ENCODE measurements around the gene TRIO. TPM values are rescaled to one million over a fixed set of nuclear protein-coding genes. Genes with fewer than 3 reads are reported as not detected.

The TRIO gene
- total RNA-seq, 3 donors from 2014 or later (not counting 1 experiment from before 2014, with no cell fraction given), result 84.6 to 136 (median 94.3) TPM

- H3K27ac ChIP-seq (ENCODE audit: low read length), result no peak overlapping the region
- no peaks in the 10 kb centered on the region for H3K27me3 ChIP-seq (ENCODE audit: control insufficient read depth, insufficient read depth, low read length)
- H3K9me3 ChIP-seq (ENCODE audit: control insufficient read depth, insufficient read depth, low read length), result no peaks in the 10 kb centered on the region
- Mint-ChIP-seq H3K27ac (no peak overlapping the region), H3K27me3 (ENCODE audit: low read depth in 2 of 2) (no peaks in the 10 kb centered on the region), H3K9me3 (no peaks in the 10 kb centered on the region), H3K4me1 (no peaks in the 10 kb centered on the region), H3K4me3 (no peak overlapping the region), H3K36me3 (no peaks in the 10 kb centered on the region)
- ATAC-seq, result no peak
- no peaks in the 10 kb centered on the region for H3K4me1 ChIP-seq (ENCODE audit: control insufficient read depth, insufficient read depth, low read length)
- 91% methylated on average over 27 of the region's 27 CpGs for whole genome bisulfite sequencing (ENCODE audit: insufficient coverage)
- H3K36me3 ChIP-seq (ENCODE audit: control insufficient read depth, insufficient read depth, low read length), result peaks cover 14% of the 10 kb centered on the region
- intact Hi-C loops (cut with micrococcal nuclease), result no loop called here
- no peak for DNase-seq
- no peak overlapping the region for H3K4me3 ChIP-seq (ENCODE audit: low read length)
- TF ChIP-seq CTCF (IDR thresholded peaks at IDR 0.05), result no peak
Measured at GRCh38 chr5:14503681-14504331, 360.7 kb downstream of the TRIO start.

GRCh38 chr5:14504332-14504727 is 361.2 kb downstream of the TRIO start:
- Mint-ChIP-seq H3K36me3 (no peaks in the 10 kb centered on the region), H3K27ac (no peak overlapping the region), H3K9me3 (no peaks in the 10 kb centered on the region), H3K4me1 (no peaks in the 10 kb centered on the region), H3K27me3 (ENCODE audit: low read depth in 2 of 2) (no peaks in the 10 kb centered on the region), H3K4me3 (no peak overlapping the region)
- H3K9me3 ChIP-seq (ENCODE audit: control insufficient read depth, insufficient read depth, low read length), result no peaks in the 10 kb centered on the region
- H3K4me1 ChIP-seq (ENCODE audit: control insufficient read depth, insufficient read depth, low read length), result no peaks in the 10 kb centered on the region
- H3K4me3 ChIP-seq (ENCODE audit: low read length), result no peak overlapping the region
- WGBS (ENCODE audit: insufficient coverage), result 96% methylated on average over 7 of the region's 8 CpGs
- H3K27me3 ChIP-seq (ENCODE audit: control insufficient read depth, insufficient read depth, low read length), result no peaks in the 10 kb centered on the region
- no peak overlapping the region for H3K27ac ChIP-seq (ENCODE audit: low read length)
- no peak for DNase-seq
- peaks cover 9% of the 10 kb centered on the region for H3K36me3 ChIP-seq (ENCODE audit: control insufficient read depth, insufficient read depth, low read length)
- ATAC-seq, result no peak
- intact Hi-C loops (cut with micrococcal nuclease), result no loop called here
- no peak for TF ChIP-seq CTCF (IDR thresholded peaks at IDR 0.05)

GRCh38 chr5:14504816-14505215 is 361.7 kb downstream of the TRIO start:
- TF ChIP-seq CTCF (IDR thresholded peaks at IDR 0.05), result no peak
- no peaks in the 10 kb centered on the region for H3K9me3 ChIP-seq (ENCODE audit: control insufficient read depth, insufficient read depth, low read length)
- H3K27me3 ChIP-seq (ENCODE audit: control insufficient read depth, insufficient read depth, low read length), result no peaks in the 10 kb centered on the region
- intact Hi-C loops (cut with micrococcal nuclease), result no loop called here
- no peak overlapping the region for H3K27ac Mint-ChIP-seq
- H3K36me3 Mint-ChIP-seq, result no peaks in the 10 kb centered on the region
- DNase-seq, result no peak
- peaks cover 8% of the 10 kb centered on the region for H3K36me3 ChIP-seq (ENCODE audit: control insufficient read depth, insufficient read depth, low read length)
- WGBS (ENCODE audit: insufficient coverage), result 93% methylated on average over 11 of the region's 11 CpGs
- H3K4me1 Mint-ChIP-seq, result no peaks in the 10 kb centered on the region
- no peak for ATAC-seq
- no peaks in the 10 kb centered on the region for H3K9me3 Mint-ChIP-seq
- no peaks in the 10 kb centered on the region for H3K4me1 ChIP-seq (ENCODE audit: control insufficient read depth, insufficient read depth, low read length)
- H3K4me3 Mint-ChIP-seq, result no peak overlapping the region
- no peaks in the 10 kb centered on the region for H3K27me3 Mint-ChIP-seq (ENCODE audit: low read depth in 2 of 2)
- H3K27ac ChIP-seq (ENCODE audit: low read length), result no peak overlapping the region
- H3K4me3 ChIP-seq (ENCODE audit: low read length), result no peak overlapping the region
